GM23338 (cell line): ENCODE data around the gene MEF2D.

Experiments
- CREB1 ChIP-seq: fragments of 250-450 bp; sonication (Bioruptor Pico); IDR thresholded peaks from 2 replicates; pipeline ENCODE4 v1.5.0; 2020; ENCODE audit warnings: low read depth, mild to moderate bottlenecking, moderate library complexity
- CTCF ChIP-seq, 2 experiments: fragments of 200-600 bp in 1 of 2; sonication (generic) in 1 of 2; conservative IDR thresholded peaks; 2 replicates each; pipeline versions ENCODE4 v1.5.1 to v1.6.1; 2016 to 2017; ENCODE audit warnings: antibody characterized with exemption in 2 of 2, low read depth in 2 of 2, mild to moderate bottlenecking in 2 of 2, moderate library complexity in 1 of 2
- ETS1 ChIP-seq: IDR thresholded peaks from 2 replicates; pipeline ENCODE4 v1.6.1; 2016; ENCODE audit warnings: antibody characterized with exemption
- EZH2 ChIP-seq: fragments of 200-600 bp; sonication (generic); IDR thresholded peaks from one replicate; pipeline ENCODE4 v1.8.0; 2017; ENCODE audit warnings: antibody characterized with exemption, mild to moderate bottlenecking, low read depth; ENCODE audit not compliant: unreplicated experiment
- EZH2phosphoT487 ChIP-seq: fragments of 200-600 bp; sonication (generic); IDR thresholded peaks from one replicate; pipeline ENCODE4 v1.8.1; 2018; ENCODE audit warnings: antibody characterized with exemption; ENCODE audit not compliant: unreplicated experiment
- JUNB ChIP-seq: IDR thresholded peaks from one replicate; pipeline ENCODE4 v1.6.1; 2016; ENCODE audit warnings: antibody characterized with exemption; ENCODE audit not compliant: unreplicated experiment
- NANOG ChIP-seq: IDR thresholded peaks from 2 replicates; pipeline ENCODE4 v1.6.1; 2016; ENCODE audit warnings: antibody characterized with exemption, borderline replicate concordance
- POLR2AphosphoS5 ChIP-seq: IDR thresholded peaks from 2 replicates; pipeline ENCODE4 v1.6.1; 2016; ENCODE audit warnings: antibody characterized with exemption, low read depth
- REST ChIP-seq: IDR thresholded peaks from one replicate; pipeline ENCODE4 v1.6.1; 2018; ENCODE audit warnings: antibody characterized with exemption; ENCODE audit not compliant: unreplicated experiment
- ZNF114 ChIP-seq: fragments of 250-450 bp; sonication (Bioruptor Pico); IDR thresholded peaks from 2 replicates; pipeline ENCODE4 v1.5.0; 2020; ENCODE audit warnings: mild to moderate bottlenecking, moderate library complexity

GRCh38 chr1:156477526-156478249 is 22.9 kb downstream of the MEF2D start:
- TF ChIP-seq CTCF (conservative IDR thresholded peaks at IDR 0.05; ENCODE audit: low read depth in 2 of 2) (no peak), REST (no peak), POLR2AphosphoS5 (no peak), EZH2phosphoT487 (no peak), CREB1 (no peak), EZH2 (no peak), ZNF114 (CRISPR knock-in tag) (no peak), ETS1 (no peak), JUNB (no peak), NANOG (no peak)
